HG02798 (cell line): ENCODE results near the gene P2RY8.
"Not testable (repeated sequence)": the region's sequence is repeated elsewhere in the genome, so short reads cannot be mapped to it uniquely, and the experiment has no call there.

Source experiments
- ATAC-seq: cut with Tn5 transposase; IDR thresholded peaks from one replicate; pipeline ENCODE4 v1.9.1; 2021; ENCODE audit warnings: mild to moderate bottlenecking; ENCODE audit not compliant: unreplicated experiment, poor library complexity

The P2RY8 gene

GRCh38 chrX:1490723-1491122 lies 46.3 kb downstream of the P2RY8 start:
- not testable (repeated sequence) for ATAC-seq

- ATAC-seq, result not testable (repeated sequence)
Observed at GRCh38 chrX:1489354-1489753, 47.6 kb downstream of the P2RY8 start.

GRCh38 chrX:1488745-1489144 lies 48.2 kb downstream of the P2RY8 start:
- no peak for ATAC-seq

GRCh38 chrX:1488141-1488540 lies 48.8 kb downstream of the P2RY8 start:
- no peak for ATAC-seq

- no peak for ATAC-seq
Observed at GRCh38 chrX:1487401-1487800, 49.6 kb downstream of the P2RY8 start.

GRCh38 chrX:1486749-1487361 lies 50.1 kb downstream of the P2RY8 start:
- no peak for ATAC-seq

GRCh38 chrX:1486177-1486576 lies 50.8 kb downstream of the P2RY8 start:
- ATAC-seq, result no peak

- ATAC-seq, result no peak
Observed at GRCh38 chrX:1485033-1485432, 52.0 kb downstream of the P2RY8 start.

- no peak for ATAC-seq
Observed at GRCh38 chrX:1484638-1485019, 52.4 kb downstream of the P2RY8 start.

GRCh38 chrX:1483843-1484637 lies 52.9 kb downstream of the P2RY8 start:
- ATAC-seq, result peak; percentile 44

- ATAC-seq, result not testable (repeated sequence)
Observed at GRCh38 chrX:1482530-1482928, 54.5 kb downstream of the P2RY8 start.

- peak; percentile 58 for ATAC-seq
Observed at GRCh38 chrX:1481636-1482529, 55.1 kb downstream of the P2RY8 start.

- no peak for ATAC-seq
Observed at GRCh38 chrX:1480082-1480785, 56.8 kb downstream of the P2RY8 start.

GRCh38 chrX:1477801-1478458 lies 59.1 kb downstream of the P2RY8 start:
- ATAC-seq, result no peak

GRCh38 chrX:1477229-1477628 lies 59.8 kb downstream of the P2RY8 start:
- ATAC-seq, result no peak

GRCh38 chrX:1476682-1477081 lies 60.3 kb downstream of the P2RY8 start:
- ATAC-seq, result no peak

GRCh38 chrX:1475881-1476280 lies 61.1 kb downstream of the P2RY8 start:
- ATAC-seq, result no peak

- ATAC-seq, result no peak
Observed at GRCh38 chrX:1475481-1475880, 61.5 kb downstream of the P2RY8 start.

- not testable (repeated sequence) for ATAC-seq
Observed at GRCh38 chrX:1474593-1474992, 62.4 kb downstream of the P2RY8 start.

- no peak for ATAC-seq
Observed at GRCh38 chrX:1472975-1473374, 64.0 kb downstream of the P2RY8 start.
